ENCODE results near the gene SYT2.

Gene SYT2

DNA sequence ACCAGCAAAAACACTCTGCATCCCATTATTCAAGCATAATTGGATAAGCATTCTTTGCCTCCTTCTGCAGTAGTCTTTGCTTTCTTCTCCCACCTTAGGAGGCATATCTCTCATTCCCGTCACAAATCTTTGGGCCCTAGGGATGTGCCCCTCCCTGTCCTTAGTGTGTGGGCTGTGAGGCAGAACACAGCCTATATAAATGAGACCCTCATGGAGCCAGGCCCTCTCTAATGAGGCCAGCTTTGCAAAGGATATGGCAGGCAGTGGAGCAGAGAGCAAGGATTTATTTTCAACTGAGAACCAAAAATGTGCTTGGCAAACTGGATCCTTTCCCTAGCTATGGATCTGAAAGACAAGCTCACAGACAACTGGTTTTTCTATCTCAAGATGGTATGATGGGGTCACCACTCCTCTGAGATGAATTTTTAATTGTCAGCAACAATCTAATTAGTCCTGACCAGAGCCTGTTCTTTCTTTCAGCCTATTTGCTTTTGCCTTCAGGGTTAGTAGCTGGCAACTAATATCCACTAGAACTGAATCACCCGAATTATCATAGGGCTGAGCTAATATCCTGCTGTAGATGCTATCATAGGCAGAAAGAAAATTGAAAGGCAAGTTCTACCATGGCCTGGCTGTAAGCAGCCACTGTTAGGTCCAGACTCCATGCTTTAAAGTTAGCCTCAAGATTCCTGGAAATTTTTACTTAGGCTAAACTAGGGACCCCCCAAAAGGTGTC is 134.2 kb downstream of the SYT2 start:
- TF ChIP-seq SIN3A (IDR thresholded peaks at IDR 0.05; ENCODE audit: borderline replicate concordance, insufficient read depth, low read length) = 0 out of 2 replicates have a peak, but pooled peaks have one; percentile 27
- TF ChIP-seq, protein P1, sequence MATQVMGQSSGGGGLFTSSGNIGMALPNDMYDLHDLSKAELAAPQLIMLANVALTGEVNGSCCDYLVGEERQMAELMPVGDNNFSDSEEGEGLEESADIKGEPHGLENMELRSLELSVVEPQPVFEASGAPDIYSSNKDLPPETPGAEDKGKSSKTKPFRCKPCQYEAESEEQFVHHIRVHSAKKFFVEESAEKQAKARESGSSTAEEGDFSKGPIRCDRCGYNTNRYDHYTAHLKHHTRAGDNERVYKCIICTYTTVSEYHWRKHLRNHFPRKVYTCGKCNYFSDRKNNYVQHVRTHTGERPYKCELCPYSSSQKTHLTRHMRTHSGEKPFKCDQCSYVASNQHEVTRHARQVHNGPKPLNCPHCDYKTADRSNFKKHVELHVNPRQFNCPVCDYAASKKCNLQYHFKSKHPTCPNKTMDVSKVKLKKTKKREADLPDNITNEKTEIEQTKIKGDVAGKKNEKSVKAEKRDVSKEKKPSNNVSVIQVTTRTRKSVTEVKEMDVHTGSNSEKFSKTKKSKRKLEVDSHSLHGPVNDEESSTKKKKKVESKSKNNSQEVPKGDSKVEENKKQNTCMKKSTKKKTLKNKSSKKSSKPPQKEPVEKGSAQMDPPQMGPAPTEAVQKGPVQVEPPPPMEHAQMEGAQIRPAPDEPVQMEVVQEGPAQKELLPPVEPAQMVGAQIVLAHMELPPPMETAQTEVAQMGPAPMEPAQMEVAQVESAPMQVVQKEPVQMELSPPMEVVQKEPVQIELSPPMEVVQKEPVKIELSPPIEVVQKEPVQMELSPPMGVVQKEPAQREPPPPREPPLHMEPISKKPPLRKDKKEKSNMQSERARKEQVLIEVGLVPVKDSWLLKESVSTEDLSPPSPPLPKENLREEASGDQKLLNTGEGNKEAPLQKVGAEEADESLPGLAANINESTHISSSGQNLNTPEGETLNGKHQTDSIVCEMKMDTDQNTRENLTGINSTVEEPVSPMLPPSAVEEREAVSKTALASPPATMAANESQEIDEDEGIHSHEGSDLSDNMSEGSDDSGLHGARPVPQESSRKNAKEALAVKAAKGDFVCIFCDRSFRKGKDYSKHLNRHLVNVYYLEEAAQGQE (IDR thresholded peaks at IDR 0.05; ENCODE audit: insufficient read depth in 1 of 2, low read depth in 2 of 2, low read length in 2 of 2) = no peak
- TF ChIP-seq TAF1 (IDR thresholded peaks at IDR 0.05; ENCODE audit: borderline replicate concordance, insufficient read depth, low read length) = no peak
- TF ChIP-seq POLR2AphosphoS5 (IDR thresholded peaks at IDR 0.05; ENCODE audit: low read depth, low read length) = 0 out of 2 replicates have a peak, but pooled peaks have one; percentile 46
- no peak for TF ChIP-seq FOXP2 (optimal IDR thresholded peaks at IDR 0.05; ENCODE audit: borderline replicate concordance, extremely low read depth, extremely low read length, insufficient read depth)

DNA sequence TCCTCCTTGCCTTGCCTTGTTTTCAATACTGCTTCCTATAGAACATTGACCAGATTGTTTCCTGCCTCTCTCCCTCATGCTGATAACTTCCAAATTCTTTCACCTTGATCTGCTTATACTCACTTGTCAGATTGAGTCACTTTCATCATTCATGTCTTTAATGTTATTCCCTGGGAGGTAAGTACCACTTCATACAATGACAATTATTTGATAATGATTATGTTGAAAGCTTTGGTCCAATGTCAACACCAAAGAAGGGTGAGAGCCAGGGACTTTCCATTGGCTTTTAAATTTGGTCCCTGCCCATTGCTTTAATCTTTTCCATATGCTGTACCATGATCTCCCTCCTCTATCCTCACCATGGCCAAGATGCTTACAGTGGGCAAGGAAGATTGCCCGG is 137.4 kb downstream of the SYT2 start:
- TF ChIP-seq TAF1 (IDR thresholded peaks at IDR 0.05; ENCODE audit: borderline replicate concordance, insufficient read depth, low read length) (no peak), SIN3A (IDR thresholded peaks at IDR 0.05; ENCODE audit: borderline replicate concordance, insufficient read depth, low read length) (no peak), FOXP2 (optimal IDR thresholded peaks at IDR 0.05; ENCODE audit: borderline replicate concordance, extremely low read depth, extremely low read length, insufficient read depth) (no peak), POLR2AphosphoS5 (IDR thresholded peaks at IDR 0.05; ENCODE audit: low read depth, low read length) (no peak)
- TF ChIP-seq, protein P1 (IDR thresholded peaks at IDR 0.05; ENCODE audit: insufficient read depth in 1 of 2, low read depth in 2 of 2, low read length in 2 of 2) = no peak

DNA sequence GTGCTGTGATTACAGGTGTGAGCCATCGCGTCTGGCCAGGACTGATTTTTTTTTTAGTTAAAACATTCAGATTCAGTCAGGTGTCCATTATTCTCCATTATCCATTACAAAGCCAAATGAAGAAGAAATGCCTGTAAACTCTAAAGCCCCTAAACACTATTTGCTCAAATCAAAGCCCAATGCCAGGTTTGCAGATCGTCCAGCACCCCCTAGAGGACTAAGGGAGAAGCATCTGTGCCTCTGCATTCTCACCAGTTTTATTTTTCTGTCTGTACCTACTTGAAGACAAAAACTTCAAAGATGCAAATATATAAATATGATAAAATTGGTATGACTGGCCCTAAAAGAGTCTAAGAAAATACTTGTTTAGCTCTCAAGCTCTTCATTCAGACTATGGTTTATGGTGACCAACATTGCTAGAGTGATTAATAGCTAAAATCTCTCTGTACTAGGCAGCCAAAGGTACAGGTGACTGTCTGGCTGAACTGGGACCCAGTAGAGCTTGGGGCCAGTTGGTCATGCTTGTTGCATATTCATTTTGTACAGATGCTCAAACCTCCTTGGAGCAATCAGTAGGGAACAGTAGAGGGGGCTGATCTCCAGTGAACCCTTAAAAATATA is 138.4 kb downstream of the SYT2 start:
- TF ChIP-seq SIN3A (IDR thresholded peaks at IDR 0.05; ENCODE audit: borderline replicate concordance, insufficient read depth, low read length) (no peak), FOXP2 (optimal IDR thresholded peaks at IDR 0.05; ENCODE audit: borderline replicate concordance, extremely low read depth, extremely low read length, insufficient read depth) (no peak), TAF1 (IDR thresholded peaks at IDR 0.05; ENCODE audit: borderline replicate concordance, insufficient read depth, low read length) (no peak), POLR2AphosphoS5 (IDR thresholded peaks at IDR 0.05; ENCODE audit: low read depth, low read length) (no peak)
- TF ChIP-seq, protein P1 (IDR thresholded peaks at IDR 0.05; ENCODE audit: insufficient read depth in 1 of 2, low read depth in 2 of 2, low read length in 2 of 2) = no peak

DNA sequence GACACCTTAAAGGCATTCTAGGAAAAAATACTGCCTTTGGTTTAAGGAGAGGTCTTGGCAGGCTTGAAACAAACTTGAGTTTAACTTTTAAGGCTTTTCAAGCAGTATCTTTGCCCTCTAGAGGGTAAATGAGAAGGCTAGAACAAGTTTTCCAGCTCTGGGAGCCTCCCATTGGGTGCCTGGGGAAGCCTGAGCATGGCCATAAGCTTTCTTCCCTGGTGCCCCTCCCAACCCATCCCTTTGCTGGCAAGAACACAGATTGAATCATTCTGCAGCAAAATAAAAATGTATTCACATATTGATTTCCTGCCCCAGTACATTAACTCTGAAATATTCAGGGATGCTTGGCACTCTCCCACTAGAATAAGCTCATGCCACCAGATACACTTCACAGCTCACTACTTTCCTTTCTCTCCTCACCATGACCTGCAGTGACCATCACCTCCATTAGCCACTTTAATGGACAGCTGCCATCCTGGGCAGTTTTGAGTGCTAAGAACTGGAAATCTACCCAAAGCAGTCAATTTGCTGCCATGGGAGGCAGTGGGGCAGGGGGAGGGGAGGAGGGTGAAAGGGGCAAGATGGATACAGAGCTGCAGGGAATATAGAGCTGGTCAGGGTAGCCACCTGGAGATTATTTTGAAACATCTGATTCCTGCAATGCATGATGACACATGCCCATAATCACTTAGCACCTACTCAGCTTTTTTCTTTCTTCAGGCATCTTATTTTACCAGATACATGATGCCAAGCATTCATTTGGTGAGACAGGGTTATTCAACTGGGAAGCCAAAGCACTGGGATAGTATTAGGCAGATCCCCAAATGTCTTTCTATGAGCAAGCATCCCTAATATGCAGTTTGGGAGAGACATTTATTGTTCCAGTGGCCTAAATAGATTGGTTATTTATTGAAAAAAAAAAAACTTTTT is 140.6 kb downstream of the SYT2 start:
- no peak for TF ChIP-seq FOXP2 (optimal IDR thresholded peaks at IDR 0.05; ENCODE audit: borderline replicate concordance, extremely low read depth, extremely low read length, insufficient read depth)
- no peak for TF ChIP-seq SIN3A (IDR thresholded peaks at IDR 0.05; ENCODE audit: borderline replicate concordance, insufficient read depth, low read length)
- no peak for TF ChIP-seq TAF1 (IDR thresholded peaks at IDR 0.05; ENCODE audit: borderline replicate concordance, insufficient read depth, low read length)
- TF ChIP-seq, protein P1 (IDR thresholded peaks at IDR 0.05; ENCODE audit: insufficient read depth in 1 of 2, low read depth in 2 of 2, low read length in 2 of 2) = no peak
- no peak for TF ChIP-seq POLR2AphosphoS5 (IDR thresholded peaks at IDR 0.05; ENCODE audit: low read depth, low read length)

All from PFSK-1 (cell line).